Measurements from ENCODE around the gene ADAMTS2. TPM values are rescaled to one million over a fixed set of nuclear protein-coding genes. Genes with fewer than 3 reads are reported as not detected.

Gene ADAMTS2
- total RNA-seq, 1 experiment from 2014 or later, result not detected

- no peak for DNase-seq
- no peaks in the 10 kb centered on the region for H3K27me3 Mint-ChIP-seq (ENCODE audit: unreplicated experiment)
- H3K4me1 Mint-ChIP-seq (ENCODE audit: low read depth, unreplicated experiment), result no peaks in the 10 kb centered on the region
- no peak overlapping the region for H3K27ac Mint-ChIP-seq (ENCODE audit: unreplicated experiment)
- no peak overlapping the region for H3K4me3 Mint-ChIP-seq (ENCODE audit: low read depth, unreplicated experiment)
- no peaks in the 10 kb centered on the region for H3K36me3 Mint-ChIP-seq (ENCODE audit: insufficient read depth, unreplicated experiment)
- H3K9me3 Mint-ChIP-seq (ENCODE audit: low read depth, unreplicated experiment), result peaks cover 21% of the 10 kb centered on the region
- BruUV-seq (replicated peaks), result no TSS peak
- intact Hi-C loops (cut with micrococcal nuclease; ENCODE audit: unreplicated experiment), result no loop called here
- no peak for TF ChIP-seq CTCF (IDR thresholded peaks at IDR 0.05; ENCODE audit: unreplicated experiment)
- CTCF ChIA-PET, result no interaction called here
Measured at GRCh38 chr5:179187229-179187678, 158.0 kb downstream of the ADAMTS2 start.

- CTCF ChIA-PET, result no interaction called here
- BruUV-seq (replicated peaks), result no TSS peak
- no peak for TF ChIP-seq CTCF (IDR thresholded peaks at IDR 0.05; ENCODE audit: unreplicated experiment)
- Mint-ChIP-seq H3K4me1 (ENCODE audit: low read depth, unreplicated experiment) (no peaks in the 10 kb centered on the region), H3K36me3 (ENCODE audit: insufficient read depth, unreplicated experiment) (peaks cover 4% of the 10 kb centered on the region), H3K4me3 (ENCODE audit: low read depth, unreplicated experiment) (no peak overlapping the region), H3K27ac (ENCODE audit: unreplicated experiment) (no peak overlapping the region), H3K9me3 (ENCODE audit: low read depth, unreplicated experiment) (peaks cover 23% of the 10 kb centered on the region), H3K27me3 (ENCODE audit: unreplicated experiment) (no peaks in the 10 kb centered on the region)
- intact Hi-C loops (cut with micrococcal nuclease; ENCODE audit: unreplicated experiment), result no loop called here
- DNase-seq, result no peak
Measured at GRCh38 chr5:179186801-179187200, 158.5 kb downstream of the ADAMTS2 start.

GRCh38 chr5:179185941-179186411 lies 159.3 kb downstream of the ADAMTS2 start:
- no peak for DNase-seq
- BruUV-seq (replicated peaks), result no TSS peak
- H3K4me3 Mint-ChIP-seq (ENCODE audit: low read depth, unreplicated experiment), result no peak overlapping the region
- H3K36me3 Mint-ChIP-seq (ENCODE audit: insufficient read depth, unreplicated experiment), result peaks cover 5% of the 10 kb centered on the region
- no peak overlapping the region for H3K27ac Mint-ChIP-seq (ENCODE audit: unreplicated experiment)
- CTCF ChIA-PET, result no interaction called here
- H3K9me3 Mint-ChIP-seq (ENCODE audit: low read depth, unreplicated experiment), result peaks cover 23% of the 10 kb centered on the region
- H3K4me1 Mint-ChIP-seq (ENCODE audit: low read depth, unreplicated experiment), result no peaks in the 10 kb centered on the region
- intact Hi-C loops (cut with micrococcal nuclease; ENCODE audit: unreplicated experiment), result no loop called here
- no peaks in the 10 kb centered on the region for H3K27me3 Mint-ChIP-seq (ENCODE audit: unreplicated experiment)
- TF ChIP-seq CTCF (IDR thresholded peaks at IDR 0.05; ENCODE audit: unreplicated experiment), result no peak

GRCh38 chr5:179185256-179185940 lies 159.9 kb downstream of the ADAMTS2 start:
- DNase-seq, result no peak
- Mint-ChIP-seq H3K4me1 (ENCODE audit: low read depth, unreplicated experiment) (no peaks in the 10 kb centered on the region), H3K27ac (ENCODE audit: unreplicated experiment) (no peak overlapping the region), H3K4me3 (ENCODE audit: low read depth, unreplicated experiment) (no peak overlapping the region), H3K36me3 (ENCODE audit: insufficient read depth, unreplicated experiment) (peaks cover 5% of the 10 kb centered on the region), H3K9me3 (ENCODE audit: low read depth, unreplicated experiment) (peaks cover 23% of the 10 kb centered on the region), H3K27me3 (ENCODE audit: unreplicated experiment) (no peaks in the 10 kb centered on the region)
- no TSS peak for BruUV-seq (replicated peaks)
- intact Hi-C loops (cut with micrococcal nuclease; ENCODE audit: unreplicated experiment), result no loop called here
- TF ChIP-seq CTCF (IDR thresholded peaks at IDR 0.05; ENCODE audit: unreplicated experiment), result no peak
- CTCF ChIA-PET, result interaction anchor here (0.6 kb wide), 1 partner anchor 114 kb away, joined by 5 read pairs; no protein-coding TSS in a partner anchor
